ENCODE measurements around the gene GCNA. TPM values are rescaled to one million over a fixed set of nuclear protein-coding genes. Genes with fewer than 3 reads are reported as not detected.

GCNA gene
- total and polyA plus RNA-seq, 11 donors: 0.56 to 2.0 (median 1.1) TPM

GRCh38 chrX:71622032-71622575 is 43.9 kb downstream of the GCNA start:
- DNase-seq (no peak), ATAC-seq (no peak)
- Histone ChIP-seq H3K4me1 (peaks cover 0 to 20% (median 14%) of the 10 kb centered on the region in 12 donors), H3K27me3 (no peaks in the 10 kb centered on the region), H3K36me3 (no peaks in the 10 kb centered on the region), H3K9me3 (no peaks in the 10 kb centered on the region), H3K4me3 (no peak overlapping the region), H3K27ac (peak overlapping the region in 11 of 12 donors; percentile 39 to 84 (median 75))
- intact Hi-C loops (cut with DNase I): no loop called here
- WGBS, 4 donors: 78 to 85% (median 83%) methylated on average over 8 to 9 of the region's 9 CpGs
- TF ChIP-seq CTCF (IDR thresholded peaks at IDR 0.05): no peak
- no peak for TF ChIP-seq POLR2A (IDR thresholded peaks at IDR 0.05)

- 19 to 47% (median 35%) methylated on average over 11 to 13 of the region's 13 CpGs for WGBS, 4 donors
- Histone ChIP-seq H3K4me1 (peaks cover 0 to 20% (median 14%) of the 10 kb centered on the region in 12 donors), H3K36me3 (no peaks in the 10 kb centered on the region), H3K4me3 (peak overlapping the region in 1 of 12 donors; percentile 33), H3K9me3 (no peaks in the 10 kb centered on the region), H3K27ac (peak overlapping the region; percentile 44 to 84 (median 74)), H3K27me3 (no peaks in the 10 kb centered on the region)
- DNase-seq (peak; percentile 69 to 85 (median 85)), ATAC-seq (peak; percentile 78 to 88 (median 87))
- TF ChIP-seq CTCF (IDR thresholded peaks at IDR 0.05) (peak in 4 of 12 donors; percentile 10 to 44 (median 34)), POLR2A (IDR thresholded peaks at IDR 0.05) (no peak)
- intact Hi-C loops (cut with DNase I): no loop called here
Observed at GRCh38 chrX:71622576-71623450, 44.6 kb downstream of the GCNA start.

GRCh38 chrX:71623714-71624113 is 45.5 kb downstream of the GCNA start:
- Histone ChIP-seq H3K9me3 (no peaks in the 10 kb centered on the region), H3K36me3 (no peaks in the 10 kb centered on the region), H3K27me3 (no peaks in the 10 kb centered on the region), H3K4me3 (no peak overlapping the region), H3K4me1 (peaks cover 0 to 20% (median 14%) of the 10 kb centered on the region in 12 donors), H3K27ac (peak overlapping the region in 5 of 12 donors; percentile 71 to 84 (median 79))
- ATAC-seq (no peak), DNase-seq (no peak)
- intact Hi-C loops (cut with DNase I): no loop called here
- TF ChIP-seq POLR2A (IDR thresholded peaks at IDR 0.05) (no peak), CTCF (IDR thresholded peaks at IDR 0.05) (no peak)
- 89 to 92% (median 90%) methylated on average over 2 to 3 of the region's 3 CpGs for WGBS, 4 donors

- no peak for DNase-seq
- WGBS, 4 donors: 86 to 96% (median 91%) methylated on average over 5 of the region's 5 CpGs
- Histone ChIP-seq H3K4me3 (no peak overlapping the region), H3K36me3 (no peaks in the 10 kb centered on the region), H3K27ac (no peak overlapping the region), H3K9me3 (no peaks in the 10 kb centered on the region), H3K4me1 (peaks cover 0 to 20% (median 14%) of the 10 kb centered on the region in 12 donors), H3K27me3 (no peaks in the 10 kb centered on the region)
- intact Hi-C loops (cut with DNase I): no loop called here
- TF ChIP-seq POLR2A (IDR thresholded peaks at IDR 0.05) (no peak), CTCF (IDR thresholded peaks at IDR 0.05) (no peak)
- no peak for ATAC-seq
Observed at GRCh38 chrX:71625471-71625870, 47.2 kb downstream of the GCNA start.

All from heart left ventricle (tissue), 16 donors.